NCI-H524 (cell line): ENCODE data around the gene SH3BP2.

ENCODE experiments used
- DNase-seq, 2 experiments: peaks; one replicate each; lab custom pipeline; 2025; lab: John Stamatoyannopoulos, UW

SH3BP2 gene

GRCh38 chr4:2856266-2856665 is 63.4 kb downstream of the SH3BP2 start:
- no peak for DNase-seq

- no peak for DNase-seq
These were observed 64.6 kb downstream of the SH3BP2 start for GRCh38 chr4:2857349-2857927.

GRCh38 chr4:2858451-2859217 is 65.7 kb downstream of the SH3BP2 start:
- DNase-seq: no peak

GRCh38 chr4:2859514-2859913 is 66.6 kb downstream of the SH3BP2 start:
- DNase-seq: no peak

- no peak for DNase-seq
These were observed 67.8 kb downstream of the SH3BP2 start for GRCh38 chr4:2860391-2861348.

- no peak for DNase-seq
These were observed 68.9 kb downstream of the SH3BP2 start for GRCh38 chr4:2861631-2862436.

GRCh38 chr4:2862528-2862927 is 69.6 kb downstream of the SH3BP2 start:
- DNase-seq: peak in 1 of 2 experiments; percentile 11

GRCh38 chr4:2863649-2864048 is 70.8 kb downstream of the SH3BP2 start:
- DNase-seq: no peak

GRCh38 chr4:2865196-2865780 is 72.4 kb downstream of the SH3BP2 start:
- DNase-seq: no peak

GRCh38 chr4:2866160-2866861 is 73.4 kb downstream of the SH3BP2 start:
- DNase-seq: no peak

GRCh38 chr4:2866891-2867290 is 74.0 kb downstream of the SH3BP2 start:
- no peak for DNase-seq

- DNase-seq: peak; percentile 87 to 93
These were observed 75.0 kb downstream of the SH3BP2 start for GRCh38 chr4:2867758-2868491.

- no peak for DNase-seq
These were observed 76.1 kb downstream of the SH3BP2 start for GRCh38 chr4:2868877-2869487.

- DNase-seq: peak; percentile 19 to 70
These were observed 76.8 kb downstream of the SH3BP2 start for GRCh38 chr4:2869659-2870058.

- no peak for DNase-seq
These were observed 77.2 kb downstream of the SH3BP2 start for GRCh38 chr4:2870082-2870481.

GRCh38 chr4:2871466-2871865 is 78.6 kb downstream of the SH3BP2 start:
- no peak for DNase-seq

- peak; percentile 18 to 69 for DNase-seq
These were observed 79.0 kb downstream of the SH3BP2 start for GRCh38 chr4:2871911-2872310.

- no peak for DNase-seq
These were observed 80.4 kb downstream of the SH3BP2 start for GRCh38 chr4:2873329-2873728.

- no peak for DNase-seq
These were observed 82.0 kb downstream of the SH3BP2 start for GRCh38 chr4:2874861-2875260.

GRCh38 chr4:2875556-2875955 is 82.7 kb downstream of the SH3BP2 start:
- no peak for DNase-seq
